NCI-H526 (cell line): ENCODE data around the gene GFOD1.
A peak's percentile ranks its signal among the peaks of the same experiment; 100 is the strongest.
"Not testable (repeated sequence)": the region's sequence is repeated elsewhere in the genome, so short reads cannot be mapped to it uniquely, and the experiment has no call there.

Experiments
- DNase-seq, 2 experiments: peaks; one replicate each; lab custom pipeline; 2025; lab: John Stamatoyannopoulos, UW

GFOD1 gene

GRCh38 chr6:13354331-13355042 is 132.9 kb downstream of the GFOD1 start:
- DNase-seq: no peak

GRCh38 chr6:13352165-13352564 is 135.2 kb downstream of the GFOD1 start:
- no peak for DNase-seq

DNA sequence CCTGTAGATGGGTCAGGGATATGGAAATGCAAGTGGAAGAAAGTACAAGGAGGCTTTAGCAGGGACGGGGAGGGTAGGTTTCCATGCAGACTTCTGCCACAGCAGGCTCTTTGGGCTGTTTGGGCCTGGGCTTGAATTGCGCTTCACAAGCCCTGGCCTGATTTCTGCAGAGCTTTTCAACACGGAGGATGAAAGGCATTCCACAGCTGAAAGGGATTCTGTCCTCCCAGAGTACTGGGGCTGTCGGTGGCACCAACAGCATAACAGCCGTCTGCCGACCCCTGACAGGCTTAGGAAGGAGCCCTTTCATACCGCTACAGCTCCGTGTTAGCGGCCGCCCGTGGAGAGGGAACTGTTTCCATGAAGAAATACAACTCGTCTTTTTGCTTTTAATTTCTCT is 136.1 kb downstream of the GFOD1 start:
- no peak for DNase-seq

- DNase-seq: no peak
Measured at GRCh38 chr6:13349811-13350506, 137.4 kb downstream of the GFOD1 start.

GRCh38 chr6:13348334-13349113 is 138.9 kb downstream of the GFOD1 start:
- no peak for DNase-seq

GRCh38 chr6:13346245-13346644 is 141.2 kb downstream of the GFOD1 start:
- DNase-seq: no peak

- DNase-seq: no peak
Measured at GRCh38 chr6:13342414-13343019, 144.9 kb downstream of the GFOD1 start.

DNA sequence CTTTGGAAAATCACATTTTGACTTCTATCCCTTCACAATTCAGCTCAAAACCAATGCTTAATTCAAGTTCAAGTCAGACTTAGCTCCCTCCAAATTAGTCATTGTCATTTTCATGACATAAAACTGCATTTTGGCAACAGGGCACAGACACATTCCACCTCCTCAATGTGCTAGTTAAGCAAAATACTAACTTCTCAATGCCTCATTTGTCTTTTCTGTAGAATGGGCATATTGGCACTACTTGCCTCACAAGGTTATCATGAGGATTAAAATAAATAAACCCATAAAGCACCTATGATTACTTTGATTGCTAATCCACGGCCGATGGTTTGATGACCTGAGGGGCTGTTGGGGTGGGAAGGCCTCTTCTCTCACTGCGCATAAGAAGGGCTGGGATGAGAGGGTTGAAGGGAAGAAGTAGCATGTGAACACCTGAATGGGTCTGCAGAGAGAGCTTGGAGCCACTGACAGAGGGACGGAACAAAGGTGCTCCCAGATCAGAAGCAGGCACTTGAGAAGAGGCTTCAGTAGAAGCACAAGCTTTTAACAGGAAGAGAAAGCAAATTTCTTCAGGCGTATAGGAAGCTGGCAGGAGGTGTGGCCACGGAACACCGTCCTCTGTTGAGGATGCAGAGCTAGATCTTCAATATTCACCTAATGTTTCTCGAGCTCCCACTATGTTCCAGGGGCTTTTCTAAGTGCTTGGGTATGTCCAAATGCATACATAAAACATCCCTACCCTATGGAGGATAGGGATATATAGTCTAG is 147.4 kb downstream of the GFOD1 start:
- DNase-seq: no peak

- no peak for DNase-seq
Measured at GRCh38 chr6:13338038-13338437, 149.4 kb downstream of the GFOD1 start.

DNA sequence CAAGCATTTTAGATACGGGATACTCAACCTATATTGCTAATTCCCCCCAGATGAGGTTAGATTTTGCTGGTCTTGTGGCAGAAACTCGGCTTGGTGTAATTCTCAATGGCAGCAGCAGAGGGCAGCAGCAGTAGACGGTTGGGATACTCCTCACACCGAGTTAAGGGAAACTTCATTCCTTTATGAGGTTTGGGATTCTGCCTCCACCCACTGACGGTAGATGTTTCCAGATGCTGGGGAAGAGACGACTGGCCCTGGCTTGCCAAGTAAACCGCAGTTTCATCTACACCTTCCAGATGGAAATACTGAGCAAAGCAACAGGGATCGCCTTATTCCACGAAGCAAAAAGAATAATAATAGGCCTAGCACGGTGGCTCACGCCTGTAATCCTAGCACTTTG is 150.8 kb downstream of the GFOD1 start:
- DNase-seq: peak; percentile 36 to 87

- DNase-seq: no peak
Measured at GRCh38 chr6:13334953-13335352, 152.4 kb downstream of the GFOD1 start.

DNA sequence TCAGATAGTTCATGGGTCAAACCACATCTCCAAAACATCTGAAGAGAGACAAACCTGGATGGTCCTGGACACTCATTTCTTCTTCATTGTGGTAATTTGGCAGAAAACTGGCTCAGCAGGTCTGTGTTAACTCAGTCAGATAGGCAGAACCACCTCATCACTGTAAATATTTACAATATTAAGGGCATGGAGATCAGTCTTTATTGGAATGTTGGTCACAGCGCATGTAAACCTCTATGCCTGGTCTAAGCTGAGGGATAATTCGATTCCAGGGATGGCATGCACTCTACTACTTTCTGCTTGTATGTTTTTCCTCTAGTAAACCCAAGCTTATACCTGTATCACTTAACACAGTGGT is 155.1 kb downstream of the GFOD1 start:
- DNase-seq: no peak

DNA sequence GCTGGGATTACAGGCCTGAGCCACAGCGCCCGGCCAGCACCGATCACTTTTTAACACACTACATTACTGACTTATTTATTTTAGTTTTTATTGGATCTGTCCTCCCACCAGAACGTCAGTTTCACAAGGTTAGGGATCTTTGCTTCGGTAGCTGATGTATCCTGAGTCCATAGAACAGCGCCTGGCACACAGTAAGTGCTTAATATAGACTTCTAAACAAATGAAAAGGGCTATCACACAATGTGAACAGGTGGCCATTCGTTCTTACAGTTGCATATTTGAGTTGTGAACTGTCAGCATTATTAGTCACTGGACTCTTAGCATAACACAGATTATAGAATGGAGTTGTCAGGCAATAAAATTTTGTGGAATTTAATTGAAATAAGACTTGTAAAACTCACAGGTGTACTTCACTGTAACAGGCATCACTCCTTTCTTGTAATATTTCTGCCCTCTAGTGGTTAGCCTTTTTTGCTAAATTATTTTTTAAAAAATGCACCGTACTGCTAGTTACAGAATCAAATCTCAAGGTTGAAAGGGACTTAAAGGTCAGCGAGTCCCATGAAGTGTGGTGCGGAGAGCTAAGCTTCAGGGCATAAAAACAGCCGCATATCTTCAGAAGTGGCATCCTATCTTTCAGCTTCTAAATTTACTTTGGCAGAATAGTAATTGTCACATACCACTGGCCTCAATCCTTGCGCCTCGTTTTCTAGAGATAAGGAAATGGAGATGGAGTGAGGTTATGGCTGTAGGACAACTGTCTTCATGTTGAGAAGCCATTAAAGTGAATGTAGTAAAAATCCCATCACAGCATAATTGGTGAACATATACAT is 155.7 kb downstream of the GFOD1 start:
- DNase-seq: peak in 1 of 2 experiments; percentile 64

- DNase-seq: no peak
Measured at GRCh38 chr6:13328875-13329183, 158.6 kb downstream of the GFOD1 start.

DNA sequence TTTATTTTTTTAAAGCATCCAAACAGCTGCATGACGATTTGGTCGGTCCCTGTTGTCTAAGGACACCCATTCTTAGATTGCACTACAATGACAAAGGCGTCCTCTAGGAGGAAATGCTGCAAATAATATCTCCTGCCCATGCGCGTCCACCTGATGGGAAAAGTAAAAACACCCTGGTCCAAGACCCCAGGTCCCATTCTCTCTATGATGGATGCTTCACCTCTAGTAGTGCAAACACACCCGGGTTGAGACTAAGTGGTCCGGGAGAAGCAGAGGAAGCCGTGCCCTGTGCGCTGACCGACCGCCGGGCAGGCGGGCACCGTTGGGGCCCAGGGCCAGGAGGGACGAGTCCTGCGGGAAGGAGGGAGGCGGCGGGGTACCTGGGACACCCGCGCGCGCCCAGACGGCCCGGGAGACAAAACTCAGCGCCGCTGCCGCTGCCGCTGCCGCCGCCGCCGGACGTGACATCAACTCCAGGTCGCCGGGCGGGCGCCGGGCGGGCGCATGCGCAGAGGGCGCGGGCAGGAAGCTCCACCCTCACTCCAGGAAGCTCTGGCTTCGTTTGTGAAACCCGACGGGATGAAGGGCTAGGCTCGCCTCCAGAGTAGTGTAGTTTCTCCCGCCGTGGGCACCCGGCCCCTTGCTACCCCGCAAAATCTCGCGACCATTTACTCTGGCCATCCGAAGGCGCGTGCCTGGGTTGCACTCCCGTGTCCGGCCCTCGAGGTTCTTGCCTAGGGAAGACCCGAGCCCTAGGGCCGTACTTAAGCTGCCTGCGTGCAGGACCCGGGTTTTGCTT is 159.1 kb downstream of the GFOD1 start, which contains the start of gene TBC1D7:
Gene TBC1D7, minus strand, starts transcription at position 462 of the 799 bp plus-strand sequence. CDS start 1,639 bp downstream, outside the sequence.
- DNase-seq: peak; percentile 91 to 95

GRCh38 chr6:13327691-13328075 is 159.7 kb downstream of the GFOD1 start:
- peak in 1 of 2 experiments; percentile 66 for DNase-seq

- DNase-seq: not testable (repeated sequence)
Measured at GRCh38 chr6:13326031-13326586, 161.3 kb downstream of the GFOD1 start.

DNA sequence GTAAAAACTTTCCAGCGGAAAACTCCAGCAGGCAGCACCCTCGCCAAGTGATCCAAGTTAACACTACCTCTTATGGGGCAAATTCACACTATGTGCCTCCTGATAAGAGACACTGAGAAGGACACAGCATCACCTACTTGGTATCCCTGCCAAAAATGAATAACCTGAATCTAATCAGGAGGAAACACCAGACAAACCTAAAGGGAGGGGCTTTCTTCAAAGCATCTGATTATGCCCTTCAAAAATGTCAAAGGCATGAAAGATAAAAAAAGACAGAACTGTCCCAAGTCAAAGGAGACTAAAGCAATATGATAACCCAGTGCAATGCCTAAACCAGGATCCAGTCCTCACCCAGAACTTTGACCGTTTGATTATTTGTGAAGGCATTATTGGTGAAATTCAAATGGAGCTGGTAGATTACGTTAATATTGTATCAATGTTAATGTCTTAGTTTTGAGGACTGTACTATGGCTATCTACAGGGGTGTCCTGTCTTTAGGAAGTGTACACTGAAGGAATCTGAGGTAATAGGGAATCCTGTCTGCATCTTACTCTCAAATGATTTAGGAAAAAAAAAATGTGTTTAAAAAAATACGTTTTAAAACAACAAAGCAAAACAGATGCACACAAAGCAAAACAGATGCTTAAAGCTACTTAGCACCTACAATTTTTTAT is 167.4 kb downstream of the GFOD1 start:
- no peak for DNase-seq

- DNase-seq: no peak
Measured at GRCh38 chr6:13318821-13319220, 168.6 kb downstream of the GFOD1 start.
